Measurements from ENCODE around the gene ACTN3. TPM values are rescaled to one million over a fixed set of nuclear protein-coding genes. Genes with fewer than 3 reads are reported as not detected.

ACTN3 gene
- total RNA-seq (2014; rRNA removed; shearing (Covaris generic); ENCODE audit: low replicate concordance): not detected in 2 replicates

GRCh38 chr11:66546368-66546965 is at the start of gene ACTN3:
Gene ACTN3, plus strand, starts transcription at chr11:66546903. Its CDS starts 35 bp downstream, at chr11:66546938.
- no peaks in the 10 kb centered on the region for H3K9me3 ChIP-seq
- H3K4me3 ChIP-seq: peak within 1 kb of the TSS; percentile 73
- no peaks in the 10 kb centered on the region; the same call in 1 of the 2 replicates for H3K36me3 ChIP-seq
- no peak for DNase-seq
- H3K27me3 ChIP-seq: no peaks in the 10 kb centered on the region

- peaks cover 11% of the 10 kb centered on the region for H3K36me3 ChIP-seq
- DNase-seq: no peak
- no peaks in the 10 kb centered on the region for H3K27me3 ChIP-seq
- no peaks in the 10 kb centered on the region for H3K9me3 ChIP-seq
- H3K4me3 ChIP-seq: no peak overlapping the region
Measured at GRCh38 chr11:66497206-66497605, 49.5 kb upstream of the ACTN3 start.

GRCh38 chr11:66498506-66498905 is 48.2 kb upstream of the ACTN3 start:
- Histone ChIP-seq H3K27me3 (no peaks in the 10 kb centered on the region), H3K36me3 (peaks cover 14% of the 10 kb centered on the region; the same call in 1 of the 2 replicates), H3K9me3 (no peaks in the 10 kb centered on the region), H3K4me3 (no peak overlapping the region)
- DNase-seq: no peak

GRCh38 chr11:66505276-66505816 is 41.4 kb upstream of the ACTN3 start:
- DNase-seq: no peak
- H3K36me3 ChIP-seq: peaks cover 14% of the 10 kb centered on the region
- H3K27me3 ChIP-seq: no peaks in the 10 kb centered on the region
- H3K4me3 ChIP-seq: no peak overlapping the region
- H3K9me3 ChIP-seq: no peaks in the 10 kb centered on the region

GRCh38 chr11:66509131-66509561 is 37.6 kb upstream of the ACTN3 start:
- Histone ChIP-seq H3K4me3 (no peak overlapping the region), H3K27me3 (no peaks in the 10 kb centered on the region), H3K9me3 (no peaks in the 10 kb centered on the region), H3K36me3 (peaks cover 19% of the 10 kb centered on the region)
- DNase-seq: no peak

GRCh38 chr11:66510271-66510989 is 36.3 kb upstream of the ACTN3 start, which contains the start of gene BBS1:
Gene BBS1, plus strand, starts transcription at chr11:66510635. Its CDS starts 25 bp downstream, at chr11:66510660.
- Histone ChIP-seq H3K36me3 (peaks cover 11% of the 10 kb centered on the region), H3K9me3 (no peaks in the 10 kb centered on the region), H3K27me3 (no peaks in the 10 kb centered on the region), H3K4me3 (peak within 1 kb of the TSS; percentile 98)
- DNase-seq: peak; percentile 79

GRCh38 chr11:66510990-66511339 is 35.7 kb upstream of the ACTN3 start:
- Histone ChIP-seq H3K4me3 (peak overlapping the region; percentile 98), H3K36me3 (peaks cover 11% of the 10 kb centered on the region), H3K9me3 (no peaks in the 10 kb centered on the region), H3K27me3 (no peaks in the 10 kb centered on the region)
- DNase-seq: no peak

GRCh38 chr11:66523611-66524010 is 23.1 kb upstream of the ACTN3 start:
- no peak for DNase-seq
- no peaks in the 10 kb centered on the region for H3K27me3 ChIP-seq

GRCh38 chr11:66524304-66525040 is 22.2 kb upstream of the ACTN3 start:
- DNase-seq: no peak
- H3K27me3 ChIP-seq: no peaks in the 10 kb centered on the region
- H3K9me3 ChIP-seq: no peaks in the 10 kb centered on the region
- H3K4me3 ChIP-seq: no peak overlapping the region
- peaks cover 11% of the 10 kb centered on the region for H3K36me3 ChIP-seq

More at GRCh38 chr11:66523611-66524010, 23.1 kb upstream of the ACTN3 start:
- no peaks in the 10 kb centered on the region for H3K9me3 ChIP-seq
- H3K36me3 ChIP-seq: peaks cover 13% of the 10 kb centered on the region
- no peak overlapping the region for H3K4me3 ChIP-seq

- Histone ChIP-seq H3K36me3 (no peaks in the 10 kb centered on the region; the same call in 1 of the 2 replicates), H3K27me3 (no peaks in the 10 kb centered on the region), H3K9me3 (no peaks in the 10 kb centered on the region), H3K4me3 (no peak overlapping the region)
- DNase-seq: no peak
Measured at GRCh38 chr11:66529069-66529468, 17.6 kb upstream of the ACTN3 start.

- DNase-seq: no peak
- no peak overlapping the region for H3K4me3 ChIP-seq
- H3K9me3 ChIP-seq: no peaks in the 10 kb centered on the region
- no peaks in the 10 kb centered on the region; the same call in 1 of the 2 replicates for H3K36me3 ChIP-seq
- no peaks in the 10 kb centered on the region for H3K27me3 ChIP-seq
Measured at GRCh38 chr11:66529655-66530054, 17.0 kb upstream of the ACTN3 start.

- Histone ChIP-seq H3K27me3 (no peaks in the 10 kb centered on the region), H3K36me3 (no peaks in the 10 kb centered on the region; the same call in 1 of the 2 replicates), H3K4me3 (no peak overlapping the region), H3K9me3 (no peaks in the 10 kb centered on the region)
- no peak for DNase-seq
Measured at GRCh38 chr11:66530927-66531709, 15.6 kb upstream of the ACTN3 start.

- no peaks in the 10 kb centered on the region for H3K36me3 ChIP-seq
- DNase-seq: no peak
- no peaks in the 10 kb centered on the region for H3K9me3 ChIP-seq
- no peak overlapping the region for H3K4me3 ChIP-seq
- H3K27me3 ChIP-seq: no peaks in the 10 kb centered on the region
Measured at GRCh38 chr11:66531841-66532240, 14.9 kb upstream of the ACTN3 start.

- Histone ChIP-seq H3K9me3 (no peaks in the 10 kb centered on the region), H3K36me3 (no peaks in the 10 kb centered on the region), H3K4me3 (no peak overlapping the region), H3K27me3 (no peaks in the 10 kb centered on the region)
- DNase-seq: no peak
Measured at GRCh38 chr11:66532784-66533183, 13.9 kb upstream of the ACTN3 start.

- Histone ChIP-seq H3K4me3 (no peak overlapping the region), H3K36me3 (no peaks in the 10 kb centered on the region; the same call in 1 of the 2 replicates), H3K9me3 (no peaks in the 10 kb centered on the region), H3K27me3 (no peaks in the 10 kb centered on the region)
- DNase-seq: no peak
Measured at GRCh38 chr11:66539170-66539869, 7.4 kb upstream of the ACTN3 start.

- no peaks in the 10 kb centered on the region for H3K9me3 ChIP-seq
- no peaks in the 10 kb centered on the region; the same call in 1 of the 2 replicates for H3K36me3 ChIP-seq
- no peaks in the 10 kb centered on the region for H3K27me3 ChIP-seq
- DNase-seq: no peak
- no peak overlapping the region for H3K4me3 ChIP-seq
Measured at GRCh38 chr11:66539870-66540213, 6.9 kb upstream of the ACTN3 start.

Measured in MG63 (cell line).